ENCODE results near the gene IKZF2. TPM values are rescaled to one million over a fixed set of nuclear protein-coding genes. Genes with fewer than 3 reads are reported as not detected.
A peak's percentile ranks its signal among the peaks of the same experiment; 100 is the strongest.

Gene IKZF2
- total and polyA plus RNA-seq, 10 of the 15 experiments (the other 5 are each of a cell fraction or from before 2014, with no cell fraction given), result 15.2 to 266 (median 87.2) TPM

GRCh38 chr2:213087040-213087439 is 64.4 kb downstream of the IKZF2 start:
- Histone ChIP-seq H2AFZ (ENCODE audit: control insufficient read depth, low read depth, low read length) (no peak overlapping the region), H3K36me3 (ENCODE audit: control insufficient read depth in 2 of 2, insufficient read depth in 2 of 2, low read length in 1 of 2) (peaks cover 5 to 42% of the 10 kb centered on the region in 2 experiments), H4K20me1 (ENCODE audit: control insufficient read depth, insufficient read depth) (no peaks in the 10 kb centered on the region), H3K4me2 (ENCODE audit: control insufficient read depth, insufficient read depth) (no peak overlapping the region), H3K79me2 (ENCODE audit: control insufficient read depth, insufficient read depth, low read length) (peaks cover 64% of the 10 kb centered on the region), H3K9me3 (replicated peaks; ENCODE audit: control insufficient read depth, insufficient read depth, low read length) (peaks cover 6% of the 10 kb centered on the region), H3K27ac (ENCODE audit: control insufficient read depth, insufficient read depth) (no peak overlapping the region), H3K4me3 (no peak overlapping the region), H3K4me1 (ENCODE audit: control insufficient read depth, insufficient read depth, low read length) (0 out of 2 replicates have a peak, but pooled peaks cover 7% of the 10 kb centered on the region), H3K9ac (ENCODE audit: control insufficient read depth, insufficient read depth, low read length) (no peak overlapping the region), H3K27me3 (replicated peaks in 1 of 2; ENCODE audit: control insufficient read depth in 2 of 2, insufficient read depth in 2 of 2, low read length in 1 of 2) (no peaks in the 10 kb centered on the region)
- in situ Hi-C loops (cut with MboI) (no loop called here), intact Hi-C loops (cut with micrococcal nuclease; ENCODE audit: unreplicated experiment) (no loop called here)
- no peak for TF ChIP-seq BHLHE40 (IDR thresholded peaks at IDR 0.05; ENCODE audit: borderline replicate concordance in 1 of 2, low read depth in 2 of 2, low read length in 1 of 2)
- TF ChIP-seq POU2F2 (IDR thresholded peaks at IDR 0.05; ENCODE audit: borderline replicate concordance, low read depth, low read length), result peak; percentile 55; the same call in 1 of the 3 replicates
- SMC1A ChIA-PET (ENCODE audit: uncharacterized antibody, unreplicated experiment), result no interaction called here
- POLR2A ChIA-PET, result no interaction called here
- no peak for FAIRE-seq
- peak; percentile 59 for ATAC-seq
- CTCF ChIA-PET, result no interaction called here
- no peak for DNase-seq (ENCODE audit: low read depth, low spot score)
- RAD21 ChIA-PET (ENCODE audit: unreplicated experiment), result no interaction called here
- 55% methylated on average over 3 of the region's 3 CpGs for WGBS (ENCODE audit: insufficient coverage, insufficient replicate concordance, low lambda C conversion rate, missing lambda C conversion rate)
- BruUV-seq (replicated peaks), result no TSS peak

- no peak overlapping the region for H3K4me3 ChIP-seq
- POLR2A ChIA-PET, result no interaction called here
- TF ChIP-seq NR2C2 (IDR thresholded peaks at IDR 0.05; ENCODE audit: borderline replicate concordance, control insufficient read depth, insufficient read length, low read depth) (no peak), E2F8 (IDR thresholded peaks at IDR 0.05; ENCODE audit: low read depth, partially characterized antibody) (no peak), ZNF592 (IDR thresholded peaks at IDR 0.05) (no peak), CHD4 (IDR thresholded peaks at IDR 0.05) (no peak), MEF2B (IDR thresholded peaks at IDR 0.05; ENCODE audit: partially characterized antibody, poor library complexity, severe bottlenecking) (no peak), RUNX3 (IDR thresholded peaks at IDR 0.05; ENCODE audit: low read length) (no peak), IRF3 (IDR thresholded peaks at IDR 0.05) (no peak)
These were observed 64.8 kb downstream of the IKZF2 start for GRCh38 chr2:213086571-213086970.

More at GRCh38 chr2:213086571-213086970, 64.8 kb downstream of the IKZF2 start:
- in situ Hi-C loops (cut with MboI) (no loop called here), intact Hi-C loops (cut with micrococcal nuclease; ENCODE audit: unreplicated experiment) (no loop called here)
- FAIRE-seq (no peak), ATAC-seq (no peak), DNase-seq (ENCODE audit: low read depth, low spot score) (no peak)
- Histone ChIP-seq H4K20me1 (ENCODE audit: control insufficient read depth, insufficient read depth) (no peaks in the 10 kb centered on the region), H3K36me3 (ENCODE audit: control insufficient read depth in 2 of 2, insufficient read depth in 2 of 2, low read length in 1 of 2) (peaks cover 5 to 42% of the 10 kb centered on the region in 2 experiments), H3K27ac (ENCODE audit: control insufficient read depth, insufficient read depth) (no peak overlapping the region), H3K9ac (ENCODE audit: control insufficient read depth, insufficient read depth, low read length) (no peak overlapping the region), H3K27me3 (replicated peaks in 1 of 2; ENCODE audit: control insufficient read depth in 2 of 2, insufficient read depth in 2 of 2, low read length in 1 of 2) (no peaks in the 10 kb centered on the region), H2AFZ (ENCODE audit: control insufficient read depth, low read depth, low read length) (no peak overlapping the region), H3K79me2 (ENCODE audit: control insufficient read depth, insufficient read depth, low read length) (peaks cover 68% of the 10 kb centered on the region), H3K4me2 (ENCODE audit: control insufficient read depth, insufficient read depth) (no peak overlapping the region), H3K4me1 (ENCODE audit: control insufficient read depth, insufficient read depth, low read length) (0 out of 2 replicates have a peak, but pooled peaks cover 7% of the 10 kb centered on the region), H3K9me3 (replicated peaks; ENCODE audit: control insufficient read depth, insufficient read depth, low read length) (peaks cover 6% of the 10 kb centered on the region)
- RAD21 ChIA-PET (ENCODE audit: unreplicated experiment), result no interaction called here
- SMC1A ChIA-PET (ENCODE audit: uncharacterized antibody, unreplicated experiment), result interaction anchor here (1.0 to 1.1 kb wide), 3 partner anchors 9 to 14 kb away, joined by 3 read pairs; no protein-coding TSS in a partner anchor
- WGBS (ENCODE audit: insufficient coverage, insufficient replicate concordance, low lambda C conversion rate, missing lambda C conversion rate), result 20% methylated on average over 2 of the region's 2 CpGs
- no TSS peak for BruUV-seq (replicated peaks)
- CTCF ChIA-PET, result no interaction called here

Data from GM12878 (cell line).